RWPE1 (cell line): Measurements from ENCODE around the gene PDZD2.

ENCODE experiments used
- CTCF ChIA-PET: fragments of 350-600 bp; sonication (Branson Sonifier 250); formaldehyde crosslinking; extraction: SDS; loops from one replicate; lab custom pipeline; 2021; lab: Yijun Ruan, JAX
- POLR2A ChIA-PET: fragments of 400-600 bp; formaldehyde crosslinking; extraction: SDS; loops from one replicate; lab custom pipeline; 2020; ENCODE audit warnings: antibody characterized with exemption; ENCODE audit not compliant: low non-redundant PET; lab: Yijun Ruan, JAX
- DNase-seq: peaks from one replicate; pipeline ENCODE4 v3.0.0; 2012; ENCODE audit warnings: low spot score
- H3K27ac ChIP-seq: fragments of 450-650 bp; 2 replicates; pipeline ENCODE4 v1.5.1; 2017
- CTCF ChIP-seq: fragments of 450-650 bp; conservative IDR thresholded peaks from 2 replicates; pipeline ENCODE4 v1.5.1; 2017; ENCODE audit warnings: low read depth, mild to moderate bottlenecking

The PDZD2 gene

GRCh38 chr5:31993165-31993961 is 354.4 kb downstream of the PDZD2 start:
- no peak for TF ChIP-seq CTCF
- no peak for DNase-seq
- ChIA-PET CTCF (no interaction called here), POLR2A (no interaction called here)
- peak overlapping the region; percentile 58 for H3K27ac ChIP-seq

- no peak overlapping the region for H3K27ac ChIP-seq
- DNase-seq: no peak
- no peak for TF ChIP-seq CTCF
- CTCF ChIA-PET: no interaction called here
- POLR2A ChIA-PET: no interaction called here
These were observed 356.1 kb downstream of the PDZD2 start for GRCh38 chr5:31995006-31995405.

GRCh38 chr5:31995714-31996113 is 356.8 kb downstream of the PDZD2 start:
- CTCF ChIA-PET: interaction anchor here (2.3 kb wide), 1 partner anchor 81 kb away, joined by 6 read pairs; no protein-coding TSS in a partner anchor
- H3K27ac ChIP-seq: no peak overlapping the region

GRCh38 chr5:31996909-31997308 is 358.0 kb downstream of the PDZD2 start:
- ChIA-PET CTCF (interaction anchor here (0.6 to 2.3 kb wide), 2 partner anchors 79 to 80 kb away, joined by 5 to 6 read pairs; no protein-coding TSS in a partner anchor), POLR2A (no interaction called here)
- H3K27ac ChIP-seq: no peak overlapping the region
- DNase-seq: no peak
- TF ChIP-seq CTCF: no peak

More at GRCh38 chr5:31995714-31996113, 356.8 kb downstream of the PDZD2 start:
- DNase-seq: no peak
- TF ChIP-seq CTCF: no peak
- POLR2A ChIA-PET: no interaction called here

GRCh38 chr5:31999470-31999869 is 360.5 kb downstream of the PDZD2 start:
- DNase-seq: no peak
- ChIA-PET CTCF (interaction anchor here (0.6 kb wide), 2 partner anchors 45 to 84 kb away, joined by 4 to 8 read pairs; no protein-coding TSS in a partner anchor), POLR2A (no interaction called here)
- no peak for TF ChIP-seq CTCF
- H3K27ac ChIP-seq: no peak overlapping the region; the same call in 1 of the 2 replicates

- TF ChIP-seq CTCF: no peak
- ChIA-PET CTCF (interaction anchor here (0.6 to 1.0 kb wide), 2 partner anchors 12 to 76 kb away, joined by 3 to 4 read pairs; no protein-coding TSS in a partner anchor), POLR2A (no interaction called here)
- H3K27ac ChIP-seq: no peak overlapping the region
- DNase-seq: no peak
These were observed 361.8 kb downstream of the PDZD2 start for GRCh38 chr5:32000731-32001130.
